A204.1 (cell line): Measurements from ENCODE around the gene ICAM1.
A peak's percentile ranks its signal among the peaks of the same experiment; 100 is the strongest.

Experiments used
- FAIRE-seq: peaks from 2 replicates; lab custom pipeline; 2012; peaks lifted over from hg19 to GRCh38; lab: Jason Lieb, UNC

Gene ICAM1

DNA sequence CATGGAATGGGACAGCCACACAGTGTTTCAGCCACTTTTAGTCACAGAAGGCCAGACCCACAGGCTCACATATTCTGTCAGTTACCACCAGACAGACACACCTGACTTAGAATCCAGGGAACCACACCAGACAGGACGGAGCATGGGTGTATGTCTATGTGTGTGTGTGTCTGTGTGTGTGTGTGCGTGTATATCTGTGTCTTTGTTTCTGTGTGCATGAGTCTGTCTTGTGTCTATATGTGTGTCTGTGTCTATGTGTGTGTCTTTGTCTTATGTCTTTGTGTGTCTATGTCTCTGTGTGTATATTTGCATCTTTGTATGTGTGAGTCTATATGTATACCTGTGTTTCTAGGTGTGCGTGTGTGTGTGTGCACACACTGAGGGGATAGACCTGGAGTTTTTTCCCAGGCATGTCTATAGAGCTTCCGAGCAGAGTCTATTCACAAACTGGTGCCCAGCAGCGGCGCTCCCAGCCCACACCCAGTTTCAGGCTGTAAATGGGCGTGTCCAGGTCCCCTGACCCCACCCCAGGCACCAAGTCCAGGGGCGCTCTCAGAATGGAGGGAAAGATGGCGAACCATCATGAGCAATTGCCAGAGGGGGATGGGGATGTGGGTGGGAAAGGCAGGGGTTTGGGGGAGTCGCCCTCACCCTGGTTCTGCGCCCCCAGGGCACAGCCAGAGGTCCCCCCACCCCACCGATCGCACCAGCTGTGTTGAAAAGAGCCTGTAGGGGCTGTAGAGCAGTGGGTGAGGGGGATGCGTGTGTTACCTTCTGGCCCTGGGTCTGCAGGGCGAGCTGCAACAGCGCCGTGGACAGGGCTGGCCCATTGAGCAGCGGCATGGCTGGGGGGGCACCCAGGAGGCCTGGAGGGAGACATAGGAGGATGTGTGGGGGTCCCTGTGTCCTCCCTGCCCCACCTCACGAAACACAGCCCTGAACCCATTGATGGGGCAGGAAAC, 51.2 kb downstream of the ICAM1 start:
- no peak for FAIRE-seq

DNA sequence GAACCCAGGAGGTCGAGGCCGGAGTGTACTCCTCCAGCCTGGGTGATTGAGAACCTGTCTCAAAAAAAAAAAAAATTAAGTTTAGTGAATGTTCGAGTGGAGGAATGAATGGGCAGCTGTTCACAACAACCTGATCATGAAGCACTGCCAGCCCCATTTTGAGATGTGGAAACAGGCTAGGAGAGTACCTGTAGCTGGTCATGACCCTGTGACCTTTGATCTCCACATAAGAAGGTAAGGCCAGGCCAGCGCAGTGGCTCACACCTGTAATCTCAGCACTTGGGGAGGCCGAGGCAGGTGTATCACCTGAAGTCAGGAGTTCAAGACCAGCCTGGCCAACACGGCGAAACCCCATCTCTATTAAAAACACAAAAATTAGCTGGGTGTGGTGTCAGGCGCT, 54.8 kb downstream of the ICAM1 start:
- no peak for FAIRE-seq

DNA sequence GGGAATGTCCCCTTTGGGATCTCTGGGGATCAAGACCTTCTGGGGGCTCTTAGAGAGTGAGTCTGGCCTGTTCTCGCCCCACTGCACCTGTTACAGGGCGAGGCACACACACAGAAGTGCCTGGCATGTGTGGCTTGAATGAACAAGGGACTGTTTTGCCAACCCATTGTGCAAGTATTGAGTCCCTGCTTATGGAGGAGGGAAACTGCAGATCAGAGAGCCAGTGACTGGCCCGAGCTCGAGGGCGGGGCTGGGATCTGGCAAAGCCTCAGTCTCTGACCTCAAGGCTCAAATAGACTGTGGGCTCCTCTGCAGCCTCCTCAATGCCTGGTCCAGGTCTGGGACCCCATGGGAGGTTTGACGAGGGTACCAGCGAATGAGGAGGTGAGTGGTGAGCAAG, 56.9 kb downstream of the ICAM1 start:
- no peak for FAIRE-seq

DNA sequence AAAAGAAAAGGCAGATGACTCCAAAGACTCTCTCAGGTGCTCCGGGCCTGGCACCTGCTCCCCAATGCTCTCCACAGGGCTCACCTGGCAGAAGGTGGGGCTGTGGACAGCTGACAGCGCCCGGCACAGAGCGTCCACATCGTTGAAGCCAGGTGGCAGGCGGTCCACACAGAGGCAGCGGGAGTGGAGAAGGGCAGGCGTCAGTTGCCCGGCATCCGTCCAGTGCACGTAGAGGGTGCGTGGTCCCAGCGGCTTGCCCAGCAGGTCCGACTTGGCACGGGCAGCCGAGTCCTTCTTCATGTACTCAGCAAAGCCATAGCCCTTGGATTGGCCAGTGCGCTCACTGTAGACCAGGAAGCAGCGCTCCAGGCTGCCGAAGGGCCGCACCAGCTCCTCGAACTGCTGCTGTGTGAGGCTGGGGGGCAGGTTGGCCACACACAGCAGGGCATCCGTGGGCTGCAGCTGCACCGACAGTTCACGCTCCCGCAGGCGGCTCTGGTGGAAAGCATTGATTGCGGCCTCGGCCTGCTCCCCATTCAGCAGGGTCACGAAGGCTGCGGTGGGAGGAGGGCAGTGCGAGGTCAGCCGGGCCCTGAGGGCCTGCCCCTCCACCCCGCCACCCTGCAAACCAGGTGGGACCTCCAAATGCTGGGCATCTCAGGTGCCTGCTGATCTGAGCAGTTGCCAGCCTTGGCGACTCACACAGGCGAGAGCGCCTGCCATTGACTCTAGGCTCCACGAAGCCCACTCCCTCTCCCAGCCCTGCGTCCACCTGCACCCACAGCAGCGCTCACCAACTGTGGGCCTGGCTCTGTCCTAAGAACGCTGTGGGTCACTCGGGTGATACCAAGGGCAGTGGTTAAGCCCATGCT, 57.9 kb downstream of the ICAM1 start:
- no peak for FAIRE-seq

DNA sequence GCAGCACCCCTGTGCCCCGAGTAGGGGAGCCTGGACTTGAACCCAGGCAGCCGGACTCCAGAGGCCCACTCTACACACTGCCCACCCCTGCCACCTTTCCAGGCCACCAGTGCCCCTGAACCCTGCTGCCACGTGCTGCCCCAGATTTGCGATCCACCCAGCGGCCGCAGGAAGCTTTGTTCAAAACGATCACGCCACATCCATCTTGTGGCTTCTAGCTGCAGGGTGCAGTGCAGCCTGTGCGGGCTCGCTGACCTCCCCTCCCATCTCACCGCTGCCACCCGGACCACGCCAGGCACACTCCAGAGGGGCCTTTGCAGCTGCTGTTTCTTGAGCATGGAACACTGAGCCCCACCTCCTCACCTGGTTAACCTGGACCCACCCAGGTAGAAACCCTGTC, 58.6 kb downstream of the ICAM1 start:
- no peak for FAIRE-seq

DNA sequence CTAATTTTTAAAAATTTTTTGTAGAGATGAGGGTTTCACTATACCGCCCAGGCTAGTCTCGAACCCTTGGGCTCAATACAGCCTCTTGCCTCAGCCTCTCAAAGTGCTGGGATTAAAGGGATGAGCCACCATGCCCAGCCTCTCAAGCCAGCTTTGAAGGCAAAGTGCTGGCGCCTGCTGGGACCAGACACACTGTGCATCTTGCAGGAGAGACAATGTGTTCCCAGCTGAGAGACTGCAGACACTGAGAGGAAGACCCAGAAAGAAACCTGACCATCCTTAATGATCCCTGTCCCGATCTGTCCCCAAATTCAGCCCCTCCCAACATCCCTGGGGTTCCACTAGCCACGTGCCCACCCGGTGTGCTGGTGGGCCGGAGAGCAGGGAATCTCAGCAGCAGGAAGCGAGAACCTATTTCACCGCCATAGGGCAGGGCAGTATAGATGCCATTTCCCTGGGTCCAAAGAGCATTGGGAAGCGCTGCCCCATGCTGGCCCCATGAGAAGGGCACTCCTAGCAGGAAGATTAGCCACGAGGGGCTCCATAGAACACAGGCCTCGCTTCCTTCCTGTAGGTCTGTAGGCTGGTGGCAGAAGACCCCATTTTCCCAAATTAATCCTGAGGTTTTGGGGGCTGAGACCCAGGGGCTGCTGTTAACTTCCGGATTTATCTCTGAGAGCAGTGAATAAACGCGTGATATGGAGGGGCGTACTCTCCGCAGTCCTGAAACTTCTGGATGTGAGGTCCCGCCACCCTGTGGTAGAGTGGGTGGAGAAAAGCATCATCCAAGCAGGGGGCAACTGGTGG, 61.4 kb downstream of the ICAM1 start:
- no peak for FAIRE-seq

DNA sequence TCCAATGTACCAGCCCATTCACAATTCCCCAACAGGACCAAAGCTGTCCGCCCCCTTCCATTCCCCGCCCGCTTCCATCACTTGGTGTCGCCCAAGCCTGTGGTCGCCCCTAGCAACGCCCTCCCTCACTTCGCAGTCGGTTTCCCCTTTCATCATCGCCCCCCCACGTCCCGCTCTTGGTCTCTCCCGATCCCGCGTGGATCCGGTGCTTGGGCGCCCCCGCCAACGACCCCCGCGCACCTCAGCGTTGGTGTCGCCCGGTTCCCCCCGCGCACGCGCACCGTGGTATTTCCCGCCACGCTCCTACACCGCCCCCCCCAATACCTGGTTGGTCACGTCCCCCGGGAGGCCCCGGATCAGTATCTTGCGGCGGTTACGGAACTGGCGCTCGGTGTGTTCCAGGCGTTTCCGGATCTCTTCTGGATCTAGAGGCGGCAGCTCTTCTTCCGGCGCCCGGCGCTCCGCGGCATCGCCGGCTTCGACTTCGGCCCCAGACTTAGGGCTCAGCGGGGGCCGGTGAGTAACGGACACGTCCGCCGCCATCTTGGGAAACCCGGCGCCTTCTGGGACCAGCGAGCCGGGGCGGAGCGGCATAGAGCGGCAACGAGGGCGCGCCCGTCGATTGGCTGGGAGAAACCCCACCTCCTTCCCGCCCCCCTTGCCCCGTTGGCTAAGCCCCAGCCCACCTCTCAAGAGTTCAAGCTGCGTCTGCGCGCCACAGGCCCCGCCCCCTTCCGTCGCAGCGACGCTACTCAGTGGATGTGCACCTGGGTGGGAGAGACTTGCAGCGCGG, 62.2 kb downstream of the ICAM1 start, which contains the start of gene RAVER1:
Gene RAVER1 (minus strand): TSS at position 565 of the 793 bp plus-strand sequence. CDS start 22 bp downstream, at position 543.
- peak; percentile 93 for FAIRE-seq

DNA sequence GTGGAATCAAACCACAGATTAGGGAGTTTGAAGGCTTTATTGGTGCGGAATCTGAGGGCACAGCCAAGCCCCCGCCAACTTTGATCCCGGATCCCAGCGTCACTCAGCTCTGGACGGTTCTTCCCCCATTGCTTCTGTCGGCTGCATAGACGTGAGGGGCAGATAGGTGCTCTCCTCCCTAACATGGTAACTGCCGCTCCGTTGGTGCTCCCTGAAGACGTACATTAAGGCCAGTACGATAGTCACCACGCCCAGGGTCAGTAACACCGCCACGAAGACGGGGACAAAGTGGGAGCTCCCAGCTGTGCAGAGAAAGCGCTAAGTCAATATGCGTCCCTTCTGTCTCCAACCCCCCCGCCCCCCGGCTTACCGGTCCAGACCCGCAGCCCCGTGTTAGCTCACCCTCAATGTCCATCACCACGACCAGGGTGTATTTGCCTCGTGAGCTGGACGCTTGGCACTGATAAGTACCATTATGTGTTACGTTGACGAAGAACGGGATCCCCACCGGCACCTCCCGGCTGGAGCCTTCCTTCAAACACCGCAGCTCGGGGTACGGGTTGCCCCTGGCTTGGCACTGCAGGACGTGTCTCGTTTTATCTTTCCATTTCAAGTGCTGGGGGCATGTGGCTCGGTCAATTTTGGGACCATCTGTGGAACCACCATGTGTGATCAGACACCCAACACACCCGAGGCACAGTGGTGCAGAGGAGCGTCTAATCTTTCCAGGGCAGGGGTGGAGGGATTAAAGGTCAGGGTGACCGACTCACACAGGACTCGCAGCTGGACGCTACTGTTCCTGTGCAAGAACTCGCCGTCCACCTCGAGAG, 63.1 kb downstream of the ICAM1 start:
- no peak for FAIRE-seq

DNA sequence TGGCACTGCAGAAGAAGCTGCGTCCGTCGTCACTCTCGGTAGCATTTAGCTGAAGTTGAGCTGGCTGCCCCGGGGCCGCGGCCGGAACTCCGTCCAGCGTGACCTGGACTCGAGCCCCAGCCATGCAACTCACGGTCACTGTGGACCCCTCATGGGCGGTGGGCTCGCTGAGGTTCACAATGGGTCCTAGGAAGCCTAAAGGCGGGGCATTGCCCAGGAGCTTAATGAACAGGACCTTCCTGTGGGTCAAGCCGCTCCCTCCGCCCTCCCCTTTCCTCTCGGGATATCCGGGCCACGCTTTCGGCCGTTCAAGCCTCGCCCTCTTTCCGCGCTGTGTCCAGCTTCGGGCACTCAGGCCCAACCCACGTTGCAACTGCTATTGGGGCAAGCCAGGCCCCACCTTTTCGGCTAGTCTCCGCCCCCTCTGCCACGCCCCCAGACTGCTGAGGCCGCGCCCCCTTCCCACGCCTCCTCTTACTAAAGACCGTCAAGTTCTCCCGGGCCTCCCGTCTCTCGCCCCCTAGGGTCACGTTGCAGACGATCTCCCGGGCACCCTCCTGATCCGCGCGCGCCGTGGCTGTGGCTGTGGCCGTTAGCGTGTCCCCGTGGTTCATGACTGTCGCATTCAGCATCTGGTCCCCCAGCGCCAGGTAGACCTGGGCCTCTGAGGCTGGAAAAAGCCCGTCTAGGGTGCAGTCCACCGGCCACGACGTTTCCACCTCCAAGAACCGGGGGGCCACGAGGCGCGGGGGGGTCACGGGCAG, 63.9 kb downstream of the ICAM1 start:
- peak; percentile 97 for FAIRE-seq

DNA sequence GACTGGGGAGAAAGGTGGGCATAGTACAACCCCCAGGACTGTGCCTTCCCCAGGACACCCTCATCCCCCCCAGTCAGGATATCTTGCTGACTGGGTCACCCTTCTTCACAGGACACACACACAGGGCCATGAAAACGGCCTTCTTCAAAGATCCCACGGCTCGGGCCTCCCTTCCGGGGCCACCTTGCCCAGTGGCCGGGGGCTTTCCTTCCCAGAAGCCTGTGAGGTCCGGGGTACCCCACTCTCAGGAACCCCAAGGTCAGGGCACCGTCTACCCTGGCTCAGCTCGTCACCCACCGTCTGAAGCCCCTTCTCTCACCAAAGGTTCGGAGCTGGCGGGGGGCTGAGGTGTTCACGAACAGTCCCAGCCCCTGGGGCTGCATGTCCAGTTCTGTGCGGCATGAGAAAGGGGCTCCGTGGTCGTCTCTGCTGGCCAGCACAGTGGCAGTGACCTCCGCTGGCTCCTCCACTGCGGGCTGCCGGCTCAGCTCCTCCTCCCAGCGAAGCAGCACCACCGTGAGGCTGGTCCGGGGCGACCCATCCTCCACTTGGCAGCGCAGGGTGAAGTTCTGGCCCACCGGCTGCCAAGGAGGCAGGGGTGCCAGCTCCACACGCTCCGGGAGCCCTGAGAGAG, 64.5 kb downstream of the ICAM1 start:
- FAIRE-seq = no peak
